Mucosa of gallbladder (tissue), 1 donor: ENCODE results near the gene SUPT4H1. TPM values are rescaled to one million over a fixed set of nuclear protein-coding genes. Genes with fewer than 3 reads are reported as not detected.
"Not testable (repeated sequence)": the region's sequence is repeated elsewhere in the genome, so short reads cannot be mapped to it uniquely, and the experiment has no call there.

Experiments used
- DNase-seq: peaks from one replicate; pipeline ENCODE4 v3.0.0-alpha.2; 2020; ENCODE audit warnings: low spot score
- total RNA-seq: library from RNA; stranded (reverse); gene quantifications from one replicate; pipeline ENCODE4 v1.2.1, GENCODE V29; 2021
- donor health status: DM: no; HTN: no; CAD: no.

SUPT4H1 gene
- total RNA-seq, 1 donor from 2014 or later = 72.4 TPM

DNA sequence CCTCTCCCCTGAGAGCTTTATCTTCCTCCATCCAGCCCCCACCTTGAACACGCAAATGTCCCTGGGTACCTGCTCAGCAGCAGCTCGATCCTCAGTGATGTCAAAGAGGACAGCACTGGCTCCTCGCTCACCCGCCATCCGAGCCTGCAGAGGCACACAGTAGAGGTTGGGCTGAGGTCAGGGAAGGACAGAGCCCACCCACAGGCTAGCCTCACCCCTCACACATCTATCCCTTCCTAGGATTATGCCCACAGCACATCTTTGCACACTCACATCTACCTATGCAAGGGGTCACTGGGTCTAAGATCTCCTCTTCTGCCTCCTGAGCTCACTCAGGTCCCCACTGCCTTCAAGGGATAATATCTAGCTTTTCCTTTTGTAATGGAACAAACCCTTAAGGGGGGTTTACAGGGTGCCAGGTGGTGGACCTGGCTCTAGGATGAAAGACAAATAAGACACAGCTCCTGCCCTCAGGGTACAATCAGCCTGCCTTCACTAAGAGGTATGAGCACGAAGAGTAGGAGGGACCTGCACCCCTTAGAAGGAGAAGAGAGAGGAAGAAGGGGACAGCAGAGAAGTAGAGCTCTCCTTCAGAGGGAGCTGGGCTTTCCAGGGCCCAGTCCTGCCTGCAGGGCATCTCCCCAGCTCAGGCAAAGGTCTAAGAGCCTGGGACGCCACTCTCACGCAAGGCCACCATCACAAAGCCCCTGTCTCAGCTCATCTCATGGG lies 11.6 kb upstream of the SUPT4H1 start:
- no peak for DNase-seq

DNA sequence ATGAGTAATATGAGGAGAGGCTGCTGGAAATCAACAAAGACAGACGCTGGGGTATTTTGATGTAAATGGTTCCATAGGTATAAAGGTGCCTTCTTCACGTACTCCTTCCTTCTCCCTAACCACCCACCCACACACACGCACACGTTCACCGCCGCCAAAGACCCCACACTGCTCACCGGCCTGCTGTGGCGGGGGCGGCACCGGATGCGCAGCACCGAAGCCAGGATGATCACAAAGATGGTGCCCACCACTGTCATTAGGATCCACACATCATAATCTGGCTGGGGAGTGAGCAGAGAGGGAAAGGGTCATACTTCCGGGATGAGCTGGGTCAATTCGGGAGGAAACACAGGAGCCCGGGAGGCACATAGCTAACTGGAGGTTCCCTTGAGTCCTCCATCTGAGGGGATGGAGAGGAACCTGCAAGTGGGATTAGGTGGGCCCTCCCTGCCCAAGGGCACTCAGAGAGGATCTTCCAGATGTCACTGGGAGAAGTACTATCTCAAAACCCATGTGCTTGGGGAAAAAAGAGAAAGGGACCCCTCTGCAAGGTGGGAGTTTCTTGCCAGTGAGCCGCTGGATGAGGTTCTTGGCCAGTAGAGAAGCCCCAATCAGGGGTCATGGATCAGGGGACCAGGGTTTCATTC lies 10.5 kb upstream of the SUPT4H1 start:
- no peak for DNase-seq

DNA sequence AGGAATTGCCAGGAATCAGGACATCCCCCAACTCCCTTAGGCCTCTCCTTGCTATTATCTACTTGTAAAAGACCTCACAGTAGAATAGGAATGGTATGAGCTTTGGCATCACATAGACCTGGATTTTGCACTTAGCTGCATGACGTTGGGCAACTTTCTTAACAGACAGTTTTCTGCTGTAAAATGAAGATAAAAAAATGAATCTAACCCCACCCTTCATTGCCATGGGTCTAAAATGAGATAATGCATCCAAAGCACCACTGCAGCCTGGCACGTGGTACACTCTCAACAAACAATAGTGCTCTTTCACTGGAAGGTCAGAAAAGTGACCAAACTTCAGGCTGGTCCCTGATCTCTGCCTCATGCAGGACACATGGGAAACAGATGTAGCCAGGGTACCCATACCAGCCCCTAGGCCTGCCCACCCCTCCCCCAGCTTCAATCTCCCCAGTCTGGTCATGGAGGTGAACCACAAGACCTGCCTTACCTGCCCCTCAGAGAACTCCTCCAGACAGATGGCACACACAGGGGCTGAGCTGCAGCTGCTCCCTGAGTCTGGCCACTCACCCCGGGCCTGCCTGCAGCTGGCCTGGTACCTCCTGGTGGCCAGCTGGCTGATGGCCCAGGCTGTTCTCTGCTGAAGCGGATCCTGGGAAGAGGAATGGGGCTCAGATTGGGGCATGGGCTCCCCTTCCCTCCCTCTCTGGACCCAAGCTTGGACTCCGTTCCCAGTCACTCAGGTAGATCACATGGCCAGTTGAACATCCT lies 8.5 kb upstream of the SUPT4H1 start:
- DNase-seq = no peak

DNA sequence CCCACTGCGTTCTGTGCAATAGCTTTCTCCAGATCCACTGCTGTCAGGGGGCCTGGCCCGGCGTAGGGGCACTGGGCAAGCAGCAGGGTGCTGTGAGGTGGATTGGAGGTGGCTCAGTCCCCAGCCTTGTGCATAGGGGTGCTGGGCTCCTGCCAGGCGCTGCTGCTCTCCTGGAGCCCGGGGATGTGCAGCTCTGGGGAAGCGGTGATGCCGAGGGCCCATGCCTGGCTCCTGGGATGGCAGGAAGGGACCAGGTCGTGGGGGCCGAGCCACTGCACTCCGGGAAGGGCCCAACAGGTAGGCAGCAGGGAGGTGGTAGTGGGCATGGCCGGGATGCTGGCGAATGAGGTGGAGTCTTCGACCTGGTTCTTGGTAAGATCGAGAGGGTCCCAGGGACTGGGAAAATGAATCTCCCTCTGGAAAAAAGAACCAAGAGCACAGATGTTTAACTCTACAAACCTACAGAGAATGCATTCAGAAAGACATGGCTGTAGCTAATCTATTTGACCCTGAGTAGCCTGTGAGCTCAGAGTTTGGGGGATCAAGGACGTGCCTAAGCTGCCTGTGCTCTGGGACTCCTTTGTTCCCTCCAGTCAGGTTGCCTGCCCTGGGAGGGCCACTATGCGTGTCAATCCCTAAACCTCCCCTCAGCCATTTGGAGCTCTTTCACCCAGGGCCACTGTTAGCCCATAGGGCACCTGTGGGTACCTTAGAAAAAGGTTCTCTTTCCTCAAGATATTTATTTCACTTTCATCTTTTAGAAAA lies 6.6 kb upstream of the SUPT4H1 start:
- DNase-seq = no peak

DNA sequence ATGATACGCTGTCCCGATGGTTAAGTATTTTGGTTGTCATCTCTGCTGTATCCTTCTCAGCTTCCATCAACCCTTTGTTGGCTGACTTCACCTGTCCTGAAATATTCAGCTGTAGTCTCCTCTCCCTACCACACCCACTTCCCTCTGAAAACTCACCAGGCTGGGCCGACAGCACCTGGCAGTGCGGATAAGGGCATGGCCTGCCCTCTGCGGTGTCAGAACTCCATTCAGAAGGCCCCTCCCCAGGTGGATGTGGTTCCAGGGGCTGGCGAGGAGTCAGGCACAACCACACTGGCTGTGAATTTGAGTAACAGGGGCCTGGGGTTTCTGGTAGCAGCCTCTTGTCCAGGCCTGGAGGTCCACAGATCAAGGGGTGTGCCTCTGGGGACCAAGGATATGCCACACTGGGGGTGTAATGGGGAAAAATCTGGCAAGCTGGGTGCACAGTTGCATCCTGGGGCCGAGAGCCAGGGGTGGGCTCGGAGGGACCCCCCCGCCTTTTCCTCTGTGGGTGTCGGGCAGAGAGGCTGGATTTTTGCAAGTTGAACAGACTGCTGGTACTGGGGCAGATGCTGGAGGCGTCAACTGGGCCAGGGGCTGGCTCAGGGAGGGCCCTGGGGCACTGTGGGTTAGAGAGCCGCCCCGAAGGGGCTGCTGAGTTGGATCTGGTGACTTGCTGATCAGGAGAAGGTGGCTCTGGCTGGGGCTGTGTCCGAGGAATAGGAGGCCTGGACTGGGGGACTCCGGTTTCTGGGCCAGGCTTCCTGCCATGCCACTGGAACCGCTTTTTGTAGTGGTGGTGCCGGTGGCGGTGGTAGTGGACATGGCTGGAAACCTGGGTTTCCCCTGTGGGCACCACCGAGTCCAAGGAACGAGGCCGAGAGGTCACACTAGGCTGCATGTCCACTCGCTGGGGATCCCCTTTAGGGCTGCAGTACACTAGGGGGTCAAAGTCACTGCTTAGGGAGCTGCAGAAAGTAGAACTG lies 5.6 kb upstream of the SUPT4H1 start:
- DNase-seq = no peak

DNA sequence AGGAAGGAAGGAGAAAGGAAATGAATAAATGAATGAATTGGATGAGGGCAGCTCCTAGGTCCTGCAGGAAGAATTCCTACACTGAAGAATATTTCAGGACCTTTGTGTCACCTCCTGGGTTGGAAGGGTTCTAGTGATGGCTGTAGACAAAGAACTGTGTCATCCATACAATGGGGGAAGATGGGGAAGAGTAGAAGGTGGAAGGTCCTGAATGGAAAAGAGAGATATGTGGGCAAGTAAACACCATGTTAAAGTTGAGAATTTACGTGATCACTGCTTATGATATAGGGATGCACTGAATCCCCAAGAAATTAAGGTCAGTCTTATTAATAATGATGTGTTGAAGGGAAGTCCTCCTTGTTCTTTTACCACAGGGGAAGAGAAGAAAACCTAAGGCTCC lies 4.2 kb upstream of the SUPT4H1 start:
- DNase-seq = no peak

DNA sequence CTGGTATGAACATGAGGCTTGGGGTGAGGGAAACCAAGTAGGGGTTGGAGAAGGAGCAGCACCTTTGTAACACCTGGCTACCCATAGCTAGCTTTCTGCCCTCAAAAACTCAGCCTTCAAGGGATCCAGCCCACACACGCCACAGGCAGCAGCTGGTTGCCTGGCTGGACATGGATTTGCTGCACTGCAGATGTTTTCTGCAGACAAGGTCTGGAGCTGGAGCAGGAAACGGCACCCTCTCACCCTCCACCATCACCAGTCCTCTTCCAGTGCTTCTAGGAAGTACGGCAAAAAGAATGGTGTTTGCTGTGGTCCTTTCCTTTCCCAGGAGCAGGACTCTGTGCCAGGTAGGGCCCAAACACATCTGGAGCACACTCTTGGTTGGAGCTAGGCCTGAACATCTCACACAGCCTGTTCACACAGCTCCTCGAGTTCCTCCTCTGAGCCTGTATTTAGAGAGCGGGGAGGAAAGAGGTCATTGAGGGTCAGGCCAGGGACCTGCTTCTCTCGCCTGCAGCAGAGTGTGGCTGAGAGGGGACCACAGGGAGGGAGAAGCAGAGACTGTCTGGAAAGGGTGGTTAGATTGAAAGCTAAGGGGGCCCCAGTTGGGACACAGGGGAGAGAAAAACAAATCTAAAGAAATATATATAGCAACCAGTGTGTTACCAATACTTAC lies 2.7 kb upstream of the SUPT4H1 start:
- no peak for DNase-seq

DNA sequence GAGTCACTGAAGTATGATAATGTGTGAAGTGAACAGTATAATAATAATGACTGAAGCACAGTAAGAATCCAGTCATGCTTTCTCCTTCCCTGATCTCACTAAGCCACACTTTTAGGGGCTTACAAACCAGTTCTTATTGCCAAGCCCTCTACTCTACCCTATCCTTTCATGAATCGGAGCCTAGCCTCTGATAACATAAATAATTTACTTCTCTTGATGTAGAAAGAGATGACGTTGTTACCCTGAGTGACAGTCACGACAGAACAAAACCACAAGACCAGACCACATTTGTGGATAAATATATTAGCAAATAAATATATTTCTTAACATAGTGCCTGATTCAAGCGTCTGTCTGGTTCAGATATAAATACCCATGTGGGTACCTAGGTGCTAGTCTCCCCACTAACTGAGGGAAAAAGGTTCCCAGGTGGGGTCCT lies 1.4 kb upstream of the SUPT4H1 start:
- DNase-seq = no peak

DNA sequence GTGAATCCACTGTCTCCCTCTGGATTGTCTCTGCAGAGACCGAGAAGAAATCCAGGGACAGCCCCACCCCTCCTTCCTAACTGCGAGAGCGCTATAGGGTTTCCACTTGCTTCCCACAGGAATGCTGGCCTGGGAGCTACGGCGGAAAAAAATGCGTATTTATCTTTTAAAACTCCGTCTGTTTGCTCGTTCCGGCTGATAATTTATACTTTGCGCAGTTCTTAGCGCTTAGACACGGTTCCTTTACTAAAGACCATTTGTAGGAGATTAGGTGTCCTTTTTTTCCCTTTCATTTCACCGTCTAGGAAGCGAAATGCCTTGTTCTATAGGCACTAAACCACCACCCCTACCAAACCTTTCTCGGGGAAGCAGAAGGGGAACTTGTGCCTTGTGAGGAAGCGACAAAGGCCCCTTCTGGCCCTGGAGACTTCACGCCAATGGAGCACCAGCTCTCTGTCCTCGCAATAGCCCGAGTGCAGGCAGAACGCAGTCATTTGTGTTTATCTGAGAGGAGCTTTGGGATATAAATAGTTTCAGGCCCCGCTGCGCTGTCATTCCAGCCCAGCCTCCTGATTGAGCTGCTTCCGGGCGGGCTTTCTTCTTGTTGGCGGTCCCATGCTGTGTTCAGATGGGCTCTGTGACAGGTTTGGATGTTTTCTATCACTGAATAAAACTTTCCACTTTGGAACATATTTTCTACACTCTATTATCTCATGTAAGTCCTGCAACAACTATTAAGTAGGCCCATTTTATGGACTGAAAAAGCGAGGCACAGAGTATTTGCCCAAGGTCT lies 791 bp upstream of the SUPT4H1 start:
- DNase-seq = no peak

DNA sequence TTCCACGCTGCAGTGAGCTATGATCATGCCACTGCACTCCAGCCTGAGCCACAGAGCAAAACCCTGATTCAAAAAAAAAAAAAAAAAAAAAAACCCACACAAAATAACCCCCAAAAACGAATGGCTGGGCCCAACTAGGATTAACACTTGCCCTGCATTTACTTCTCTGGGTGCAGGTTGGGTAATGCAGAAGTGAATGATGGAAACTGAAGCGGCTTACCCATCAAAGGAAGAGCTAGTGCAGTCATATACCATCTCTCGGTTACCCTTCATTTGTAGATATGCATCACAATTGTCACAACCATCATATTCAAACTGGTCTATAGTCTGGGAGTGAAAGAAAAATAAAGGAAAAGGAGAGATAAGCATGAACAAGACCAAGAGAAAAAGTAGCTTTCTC lies 819 bp downstream of the SUPT4H1 start:
- DNase-seq = no peak

DNA sequence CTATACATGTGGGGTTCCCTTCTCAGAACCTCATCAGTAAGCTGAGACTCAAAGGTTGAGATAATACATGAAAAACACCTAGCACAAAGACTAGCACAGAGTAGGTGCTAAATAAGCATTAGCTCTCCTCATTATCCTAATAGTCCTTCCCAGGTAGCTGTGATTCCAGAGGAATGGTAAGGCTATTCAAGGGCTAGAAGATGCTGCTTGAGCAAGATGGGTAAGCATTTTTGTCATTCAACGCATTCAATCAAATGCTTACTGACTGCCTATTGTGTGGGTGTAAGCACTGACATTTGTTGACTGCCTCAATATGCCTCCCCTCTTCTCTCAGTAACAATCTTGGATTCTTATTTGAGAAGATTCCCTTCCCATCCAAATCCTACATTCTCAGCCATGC lies 4.0 kb downstream of the SUPT4H1 start:
- DNase-seq = no peak

DNA sequence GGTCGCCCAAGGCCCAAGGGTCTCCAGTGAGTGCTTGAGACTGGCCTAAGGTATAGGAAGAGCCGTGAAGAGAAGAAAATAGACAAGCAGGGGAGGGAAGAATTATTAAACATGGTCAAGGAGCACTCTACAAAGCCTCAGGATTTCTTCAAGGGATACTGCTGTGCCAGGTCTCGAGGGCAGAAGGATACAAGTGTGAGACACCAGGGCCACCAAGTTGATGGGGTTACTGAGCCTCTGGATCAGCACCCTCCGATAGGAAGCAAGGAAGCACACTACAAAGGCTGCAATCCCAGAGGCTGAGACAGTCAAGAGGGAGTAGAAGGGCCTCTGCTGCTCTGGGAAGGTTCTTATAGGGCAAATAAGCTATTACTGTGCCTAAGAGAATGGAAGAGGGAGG lies 6.5 kb downstream of the SUPT4H1 start:
- no peak for DNase-seq

DNA sequence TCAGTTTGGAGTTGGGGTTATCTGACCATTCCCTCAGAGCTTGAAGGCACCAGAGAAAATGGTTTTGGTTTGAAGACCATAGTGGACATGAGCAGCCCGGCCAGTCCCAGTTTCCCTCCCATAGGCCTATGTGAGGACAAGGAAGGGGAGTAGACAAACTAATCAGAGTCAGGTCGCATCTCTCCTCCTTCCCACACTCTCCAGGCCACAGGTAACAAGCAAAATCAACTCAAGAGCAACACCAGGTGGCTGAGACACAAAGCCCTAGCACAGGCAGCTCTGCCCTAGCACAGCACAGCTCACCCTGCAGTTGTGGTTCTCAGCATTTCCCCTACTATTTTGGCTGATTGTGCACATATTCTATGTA lies 7.2 kb downstream of the SUPT4H1 start:
- no peak for DNase-seq

DNA sequence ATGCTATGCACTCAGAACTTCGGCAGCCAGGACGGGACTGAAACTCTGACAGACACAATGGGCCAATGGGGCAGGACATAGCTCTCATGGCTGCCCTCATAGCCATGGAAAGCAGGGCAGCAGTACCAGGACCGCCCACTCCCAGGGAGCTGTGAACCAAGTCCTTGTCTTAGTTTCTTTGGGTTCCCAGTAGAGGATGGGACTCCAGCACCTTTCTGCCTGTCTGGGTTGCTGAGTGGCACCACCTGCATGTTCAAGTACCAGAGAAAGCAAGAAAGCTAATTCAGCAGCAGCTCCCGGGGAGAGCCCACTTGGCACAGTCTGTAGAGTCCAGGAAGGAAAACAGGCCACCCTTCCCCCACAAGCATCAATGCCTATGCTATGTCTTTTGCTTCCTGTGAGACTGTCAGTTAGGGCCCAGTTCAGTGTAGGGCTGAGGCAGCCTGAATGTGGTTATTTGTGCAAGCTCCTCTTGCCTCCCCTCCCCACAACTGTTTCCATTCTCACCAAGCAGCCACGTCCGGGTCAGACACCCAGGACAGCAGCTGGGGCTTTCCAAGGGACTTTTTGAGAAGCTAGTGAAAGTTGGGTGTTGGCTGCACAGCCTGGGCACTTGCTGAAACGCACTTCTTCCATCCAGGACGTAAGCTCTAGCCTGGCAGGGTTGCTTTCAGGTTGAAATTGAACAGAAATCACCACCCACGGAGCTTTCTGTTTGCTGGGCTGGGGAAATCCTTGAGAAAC lies 7.8 kb downstream of the SUPT4H1 start:
- DNase-seq = no peak

DNA sequence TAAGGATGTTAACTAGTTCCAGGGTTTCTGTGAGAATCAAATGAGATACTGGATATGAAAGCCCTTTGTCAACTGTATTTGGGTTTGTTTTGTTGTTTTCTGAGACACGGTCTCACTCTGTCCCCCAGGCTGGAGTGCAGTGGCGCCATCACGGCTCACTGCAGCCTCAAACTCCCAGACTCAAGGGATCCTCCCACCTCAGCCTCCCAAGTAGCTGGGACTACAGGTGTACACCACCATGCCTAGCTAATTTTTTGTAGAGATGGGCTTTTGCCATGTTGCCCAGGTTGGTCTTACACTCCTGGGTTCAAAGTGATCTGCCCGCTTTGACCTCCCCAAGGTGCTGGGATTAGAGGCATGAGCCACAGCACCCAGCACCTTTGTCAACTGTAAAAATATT lies 8.9 kb downstream of the SUPT4H1 start:
- DNase-seq = no peak

DNA sequence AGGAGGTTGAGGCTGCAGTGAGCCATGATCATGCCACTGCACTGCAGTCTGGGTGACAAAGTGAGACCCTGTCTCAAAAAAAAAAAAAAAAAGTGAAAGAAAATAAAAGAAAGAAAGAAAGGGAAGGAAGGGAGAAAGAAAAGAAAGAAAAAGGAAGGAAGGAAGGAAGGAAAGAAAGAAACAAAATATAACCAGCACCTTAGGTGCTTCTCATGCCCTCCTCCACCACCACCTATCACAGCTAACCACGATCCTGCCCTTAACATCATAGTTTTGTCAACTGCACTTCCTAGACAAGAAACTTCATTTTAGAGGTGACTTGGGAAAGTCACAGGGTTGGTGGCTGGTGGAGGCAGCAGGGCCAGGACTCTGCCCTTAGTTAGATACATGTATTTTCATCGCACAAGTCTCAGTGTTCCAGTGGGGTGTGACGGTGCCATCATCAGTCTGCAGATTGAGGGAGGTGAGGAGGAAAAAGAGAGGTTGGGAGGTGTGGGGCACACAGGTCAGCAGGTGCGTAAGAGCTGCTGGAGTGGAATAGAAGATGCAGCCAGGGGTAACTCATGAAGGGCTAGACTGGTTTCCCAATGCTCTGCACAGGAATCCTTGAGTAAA lies 10.0 kb downstream of the SUPT4H1 start:
- no peak for DNase-seq

DNA sequence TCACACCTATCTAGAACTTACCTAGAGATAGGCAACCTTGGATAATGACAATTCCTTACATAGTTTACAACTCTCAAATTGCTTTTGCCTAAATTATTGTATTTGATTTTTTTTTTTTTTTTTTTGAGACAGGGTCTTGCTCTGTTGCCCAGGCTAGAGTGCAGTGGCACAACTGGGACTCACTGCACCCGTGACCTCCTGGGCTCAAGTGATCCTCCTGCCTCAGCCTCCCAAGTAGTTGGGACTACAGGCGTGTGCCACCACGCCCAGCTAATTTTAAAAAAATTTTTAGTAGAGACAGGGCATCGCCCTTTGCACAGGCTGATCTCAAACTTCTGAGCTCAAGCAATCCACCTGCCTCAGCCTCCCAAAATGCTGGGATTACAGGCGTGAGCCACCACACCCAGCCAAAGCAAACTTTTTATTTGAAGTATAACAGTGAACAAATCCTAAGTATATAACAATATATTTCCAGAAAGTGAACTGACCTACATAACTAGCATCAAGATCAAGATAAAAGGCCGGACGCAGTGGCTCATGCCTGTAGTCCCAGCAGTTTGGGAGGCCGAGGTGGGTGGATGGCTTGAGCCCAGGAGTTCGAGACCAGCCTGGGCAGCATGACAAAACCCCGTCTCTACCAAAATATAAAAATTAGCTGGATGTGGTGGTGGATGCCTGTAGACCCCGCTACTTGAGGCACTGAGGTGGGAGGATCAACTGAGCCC lies 10.7 kb downstream of the SUPT4H1 start:
- DNase-seq = not testable (repeated sequence)

DNA sequence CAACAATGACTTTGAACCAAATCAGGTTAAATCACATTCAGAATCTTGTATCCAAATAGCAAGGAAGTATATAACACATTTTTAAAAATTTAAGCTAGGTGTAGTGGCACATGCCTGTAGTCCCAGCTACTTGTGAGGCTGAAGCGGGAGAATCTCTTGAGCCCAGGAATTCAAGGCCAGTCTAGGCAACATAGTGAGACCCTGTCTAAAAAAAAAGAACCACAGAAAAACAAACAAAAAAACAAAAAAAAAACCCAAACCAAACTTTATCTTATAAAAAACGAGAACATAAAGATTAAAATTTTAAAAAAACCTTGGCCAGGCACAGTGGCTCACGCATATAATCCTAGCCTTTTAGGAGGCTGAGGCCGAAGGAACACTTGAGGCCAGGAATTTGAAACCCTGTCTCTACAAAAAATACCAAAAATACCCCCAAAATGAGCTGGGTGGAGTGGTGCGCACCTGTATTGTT lies 11.6 kb downstream of the SUPT4H1 start:
- no peak for DNase-seq
